Measurements from ENCODE around the gene LCNL1.

Gene LCNL1

DNA sequence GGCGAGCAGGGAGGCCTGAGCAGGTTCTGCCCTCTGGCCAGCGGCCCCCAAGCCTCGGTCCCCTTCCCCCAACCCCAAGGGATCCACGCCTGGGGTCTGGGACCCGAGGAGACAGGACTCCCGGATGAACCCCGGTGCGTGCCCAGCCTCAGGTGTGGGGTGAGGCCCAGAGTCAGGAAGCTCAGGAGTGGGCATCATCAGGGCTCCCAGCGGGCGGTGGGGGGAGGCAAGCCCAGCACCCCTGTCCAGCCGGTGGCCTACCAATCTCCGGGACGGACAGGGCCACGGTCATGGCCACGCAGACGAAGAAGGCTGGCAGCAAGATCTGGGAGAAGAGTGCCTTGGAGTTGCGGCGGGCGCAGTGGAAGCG lies 30.8 kb downstream of the LCNL1 start:
- DNase-seq: no peak

DNA sequence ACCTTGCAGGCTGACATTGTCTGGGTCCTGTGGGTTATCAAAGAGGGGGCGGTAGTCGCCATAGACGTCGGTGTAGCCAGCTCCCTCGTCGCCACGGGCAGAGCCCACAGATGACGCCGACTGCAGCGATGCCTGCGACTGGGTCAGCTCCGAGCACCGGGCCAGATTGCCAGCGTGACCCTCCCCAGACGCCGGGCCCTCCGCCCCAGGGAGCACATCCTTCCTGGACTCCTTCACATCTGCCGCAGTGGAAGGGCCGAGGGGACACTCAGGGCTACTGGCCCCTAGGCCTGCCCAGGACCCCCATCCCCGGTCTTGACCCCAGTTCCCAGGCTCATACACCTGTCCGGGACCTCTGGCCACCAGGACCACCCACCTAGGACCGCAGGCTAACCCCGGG lies 31.4 kb downstream of the LCNL1 start:
- no peak for DNase-seq

DNA sequence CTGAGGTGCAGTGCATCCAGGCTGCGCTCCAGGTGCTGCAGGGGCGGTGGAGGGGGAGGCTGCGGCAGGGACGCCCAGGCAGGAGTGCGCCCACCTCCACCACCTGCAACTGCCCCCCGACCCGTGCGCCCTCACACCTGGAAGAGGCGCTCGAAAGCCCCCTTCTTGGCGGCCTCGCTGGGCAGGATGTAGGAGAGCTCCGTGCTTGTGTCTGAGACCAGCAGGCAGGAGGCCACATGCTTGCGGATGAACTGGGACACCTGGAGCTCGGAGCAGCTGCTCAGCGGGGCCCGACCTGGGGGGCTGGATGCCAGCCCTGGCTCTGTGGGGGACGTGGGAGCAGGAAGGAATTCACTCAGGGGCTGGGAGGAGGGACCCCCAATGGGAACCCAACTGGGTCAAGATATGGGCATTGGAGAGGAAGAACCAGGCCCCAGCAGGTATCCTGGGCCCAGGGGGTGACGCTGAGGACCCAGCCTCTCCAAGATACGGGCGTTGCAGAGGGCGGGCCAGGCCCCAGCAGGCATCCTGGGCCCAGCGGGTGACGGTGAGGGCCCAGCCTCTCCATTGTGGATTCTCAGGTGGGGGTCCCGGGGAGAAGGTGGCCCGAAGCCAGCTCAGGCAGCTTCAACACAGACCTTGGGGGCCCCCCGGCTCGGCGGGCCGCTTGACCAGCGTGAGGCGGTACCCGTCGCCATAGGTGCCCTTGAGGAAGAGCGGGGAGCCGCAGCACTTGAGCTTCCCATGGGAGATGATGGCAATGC lies 32.2 kb downstream of the LCNL1 start:
- no peak for DNase-seq

DNA sequence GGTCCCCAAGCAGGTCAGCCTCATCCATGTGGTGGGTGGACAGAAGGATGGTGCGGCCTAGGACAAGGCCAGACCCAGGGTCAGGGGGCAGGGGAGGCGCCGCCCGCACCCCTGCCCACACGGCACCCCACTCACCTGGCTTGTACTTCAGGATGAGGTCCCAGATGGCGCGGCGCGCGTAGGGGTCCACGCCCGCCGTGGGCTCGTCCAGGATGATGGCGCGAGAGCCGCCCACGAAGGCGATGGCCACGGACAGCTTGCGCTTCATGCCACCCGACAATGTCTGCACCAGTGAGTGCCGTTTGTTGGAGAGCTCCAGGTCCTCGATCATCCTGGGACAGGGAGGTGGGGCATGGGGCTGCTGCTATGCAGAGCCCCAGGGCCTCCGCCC lies 32.7 kb downstream of the LCNL1 start:
- no peak for DNase-seq

DNA sequence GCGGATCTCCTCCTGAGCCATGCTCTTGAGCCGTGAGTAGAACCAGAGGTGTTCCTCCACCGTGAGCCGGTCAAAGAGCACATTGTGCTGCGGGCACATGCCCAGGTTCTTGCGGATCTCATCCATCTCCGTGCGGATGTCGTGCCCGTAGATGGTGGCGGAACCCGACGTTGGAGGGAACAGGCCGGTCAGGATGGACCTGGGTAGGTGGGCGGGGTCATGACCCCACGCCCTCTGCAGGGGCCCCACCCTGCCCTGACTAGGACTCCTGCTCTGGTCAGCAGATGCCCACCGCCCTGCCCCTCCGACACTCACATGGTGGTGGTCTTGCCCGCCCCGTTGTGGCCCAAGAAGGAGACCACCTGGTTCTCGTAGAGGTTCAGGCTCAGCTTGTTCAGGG lies 33.2 kb downstream of the LCNL1 start:
- no peak for DNase-seq

DNA sequence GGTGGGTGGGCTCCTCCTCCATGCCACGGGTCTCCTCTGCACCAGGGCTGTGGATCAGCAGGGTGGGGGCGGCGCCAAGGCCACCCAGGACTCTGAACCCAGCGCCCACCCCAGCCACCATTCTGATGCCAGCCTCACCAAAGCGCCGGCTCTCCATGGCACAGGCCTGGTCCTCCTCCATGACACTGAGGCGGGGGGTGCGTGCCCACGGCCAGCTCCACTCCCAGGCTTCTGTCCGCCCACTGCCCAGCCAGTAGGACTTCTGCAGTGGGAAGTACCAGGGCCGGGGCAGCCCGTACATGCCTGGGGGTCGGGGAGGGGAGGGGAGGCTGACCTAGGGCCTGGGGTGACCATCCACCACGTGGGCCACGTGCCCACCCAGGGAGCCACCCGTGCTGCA lies 33.6 kb downstream of the LCNL1 start:
- no peak for DNase-seq

DNA sequence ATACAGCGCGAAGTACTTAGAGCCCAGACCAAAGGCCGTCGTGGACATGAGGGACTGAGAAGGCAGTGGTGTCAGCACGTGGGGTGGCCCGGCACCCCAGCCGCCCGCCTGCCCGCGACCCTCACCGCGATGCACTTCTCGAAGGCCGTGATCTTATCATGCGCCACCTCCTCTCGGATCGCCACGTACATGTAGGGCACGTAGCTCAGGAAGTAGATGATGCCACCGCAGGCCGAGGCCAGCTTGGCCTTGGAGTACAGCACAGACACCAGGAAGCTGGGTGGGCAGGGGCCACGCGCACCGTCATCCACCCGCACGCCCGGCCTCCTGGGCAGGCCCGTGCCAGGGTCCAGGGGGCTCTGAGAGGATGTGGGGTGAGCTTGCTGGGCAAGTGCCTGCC lies 34.3 kb downstream of the LCNL1 start:
- DNase-seq: no peak

DNA sequence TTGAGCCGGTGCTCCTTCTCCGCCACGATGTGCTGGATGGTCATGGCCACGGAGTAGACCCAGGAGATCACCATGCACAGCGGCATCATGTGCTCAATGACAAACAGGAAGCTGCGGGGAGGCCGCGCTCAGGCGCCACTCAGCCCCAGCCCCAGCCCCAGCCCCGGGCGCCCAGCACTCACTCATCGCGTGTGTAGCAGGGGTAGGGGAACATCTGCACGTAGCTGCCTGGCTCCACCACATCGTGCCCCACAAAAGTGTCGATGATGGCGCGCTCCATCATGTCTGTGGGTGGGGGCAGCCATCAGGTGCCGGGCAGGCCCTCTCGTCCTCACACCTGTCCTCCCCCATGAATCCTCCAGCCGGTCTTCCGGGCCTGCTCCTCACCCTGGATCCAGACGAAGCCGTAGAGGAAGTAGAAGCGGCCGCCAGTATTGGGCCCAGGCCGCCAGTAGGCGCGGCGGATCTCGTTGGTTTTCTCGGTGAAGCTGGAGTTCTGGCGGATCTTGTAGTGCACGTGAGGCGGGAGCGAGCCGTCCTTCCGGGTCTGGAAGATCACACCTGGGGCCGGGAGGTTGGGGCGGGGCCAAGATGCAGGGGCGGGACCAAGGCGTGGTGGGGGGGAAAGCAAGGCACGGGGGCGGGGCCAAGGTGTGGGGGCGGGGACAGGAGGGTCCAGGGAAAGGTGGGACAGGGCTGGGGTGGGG lies 35.2 kb downstream of the LCNL1 start:
- DNase-seq: no peak

DNA sequence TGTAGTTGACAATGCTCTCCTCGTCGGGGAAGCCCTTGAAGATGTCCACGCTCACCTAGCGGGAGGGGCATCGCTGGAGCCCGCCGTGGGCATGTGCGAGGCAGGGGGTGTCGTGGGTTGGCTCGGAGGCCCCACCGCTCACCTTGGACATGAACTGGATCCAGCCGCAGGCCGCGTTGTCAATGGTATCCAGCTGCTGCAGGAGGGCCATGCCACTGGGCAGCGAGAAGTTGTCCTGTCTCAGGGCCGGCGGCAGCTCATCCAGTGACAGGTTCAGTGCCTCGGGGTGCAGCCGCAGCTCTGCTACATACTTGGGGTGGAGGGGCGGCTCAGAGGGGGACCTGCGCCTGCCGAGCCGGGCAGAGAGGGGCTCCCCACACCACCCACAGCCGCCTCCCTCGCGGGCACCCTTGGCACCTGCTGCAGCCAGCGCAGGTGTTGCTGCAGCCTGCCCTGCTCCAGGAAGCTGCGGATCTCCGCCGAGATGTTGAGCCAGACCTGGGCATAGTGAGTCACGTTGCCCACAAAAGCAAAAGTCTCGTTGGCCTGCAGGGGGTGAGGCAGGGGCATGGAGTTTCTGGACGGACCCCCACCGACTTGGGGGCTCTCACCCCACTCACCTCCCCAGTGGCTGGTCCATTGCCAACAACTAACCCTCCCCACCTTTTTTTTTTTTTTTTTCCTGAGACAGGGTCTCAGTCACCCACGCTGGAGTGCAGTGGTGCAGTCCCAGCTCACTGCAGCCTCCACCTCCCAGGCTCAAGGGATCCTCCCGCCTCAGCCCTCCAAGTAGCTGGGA lies 36.2 kb downstream of the LCNL1 start:
- no peak for DNase-seq

DNA sequence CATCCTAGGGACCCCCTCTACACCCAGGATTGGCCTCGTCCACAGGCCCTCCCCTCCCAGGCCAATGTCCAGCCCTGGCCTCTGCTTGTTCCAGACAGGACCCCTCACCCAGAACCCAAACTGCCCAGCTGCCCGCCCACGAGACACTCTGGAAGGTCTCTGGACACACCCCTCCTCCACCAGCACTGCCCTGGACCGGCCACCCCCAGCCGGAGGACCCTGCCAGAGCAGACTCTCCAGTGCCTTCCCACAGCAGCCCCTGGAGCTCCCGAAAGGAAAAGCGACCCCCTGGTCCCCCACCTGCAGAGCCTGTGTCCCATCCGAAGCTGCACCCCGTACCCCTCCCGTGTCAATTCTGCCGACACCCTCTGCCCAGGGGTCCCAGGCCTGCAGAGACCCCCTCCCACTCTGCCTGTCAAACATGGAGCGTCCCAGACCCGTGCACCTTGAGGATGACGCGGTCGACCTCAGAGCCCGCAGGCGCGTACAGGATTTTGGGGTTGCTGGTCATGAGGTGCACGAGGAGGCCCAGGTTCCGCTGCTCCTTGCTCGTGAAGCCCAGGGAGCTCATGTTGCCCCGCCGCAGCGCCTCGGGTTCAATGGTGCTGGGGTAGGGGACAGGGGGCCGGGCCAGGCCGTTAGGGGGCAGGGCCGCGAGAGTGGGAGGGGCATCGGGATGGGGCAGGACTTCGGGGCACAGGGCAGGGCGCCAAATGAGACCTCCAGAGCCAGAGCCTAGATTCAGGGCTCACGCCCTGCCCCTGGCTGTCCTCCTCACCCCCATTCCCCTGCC lies 37.3 kb downstream of the LCNL1 start:
- no peak for DNase-seq

DNA sequence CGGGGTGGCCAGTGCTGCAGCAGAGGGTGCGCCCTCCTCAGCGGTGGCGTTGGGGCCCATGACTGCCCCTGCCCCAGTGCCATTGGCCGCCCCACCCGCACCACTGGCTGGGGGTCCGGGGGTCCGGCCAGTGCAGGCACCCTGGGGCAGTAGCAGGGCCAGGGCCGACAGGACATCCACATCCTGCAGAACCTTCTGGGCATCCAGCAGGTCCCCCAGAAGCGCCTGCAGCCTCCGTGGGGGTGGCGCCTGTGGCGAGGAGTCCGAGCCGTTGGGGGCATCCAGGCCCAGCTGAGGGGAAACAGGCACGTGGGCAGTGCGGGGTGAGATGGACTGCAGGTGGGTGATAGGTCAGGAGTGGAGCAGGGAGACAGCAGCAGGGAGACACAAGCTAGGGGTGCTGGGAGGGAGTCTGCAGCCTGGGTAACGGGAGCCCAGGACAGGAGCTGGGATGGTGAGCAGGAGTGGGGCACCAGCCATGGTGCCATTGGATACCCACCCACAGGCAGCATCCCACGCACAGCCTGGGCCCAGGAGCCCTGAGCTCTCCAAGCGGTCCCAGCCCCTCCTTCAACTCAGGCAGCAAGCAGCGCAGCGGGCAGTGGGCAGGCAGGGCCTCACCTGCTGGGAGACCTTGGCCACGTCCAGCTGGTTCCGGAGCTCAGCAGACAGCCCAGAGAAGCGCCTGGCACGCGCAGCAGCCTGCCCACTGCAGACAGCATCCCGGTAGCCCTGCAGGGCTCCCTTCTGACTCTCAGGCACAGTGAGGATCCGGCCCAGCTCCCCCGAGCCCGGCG lies 38.2 kb downstream of the LCNL1 start:
- DNase-seq: no peak

DNA sequence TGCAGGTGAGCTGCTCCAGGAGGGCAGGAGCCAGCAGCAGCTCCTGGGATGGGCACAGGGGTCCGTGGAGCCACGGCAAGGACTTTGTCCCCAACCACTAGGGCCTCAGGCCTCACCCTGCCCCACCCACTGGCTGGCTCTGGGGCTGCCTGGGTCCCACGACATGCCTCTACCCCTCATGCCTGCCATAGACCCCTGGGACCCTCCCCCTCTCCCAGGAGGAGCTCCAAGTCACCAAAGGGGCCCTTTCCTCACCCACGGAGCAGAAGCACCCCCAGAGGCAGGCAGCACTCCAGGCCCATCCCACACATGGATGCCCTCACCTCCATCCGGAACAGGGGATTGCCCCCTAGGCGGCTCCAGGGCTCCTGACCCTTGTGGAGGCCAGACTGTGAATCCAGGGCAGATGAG lies 38.8 kb downstream of the LCNL1 start:
- no peak for DNase-seq

DNA sequence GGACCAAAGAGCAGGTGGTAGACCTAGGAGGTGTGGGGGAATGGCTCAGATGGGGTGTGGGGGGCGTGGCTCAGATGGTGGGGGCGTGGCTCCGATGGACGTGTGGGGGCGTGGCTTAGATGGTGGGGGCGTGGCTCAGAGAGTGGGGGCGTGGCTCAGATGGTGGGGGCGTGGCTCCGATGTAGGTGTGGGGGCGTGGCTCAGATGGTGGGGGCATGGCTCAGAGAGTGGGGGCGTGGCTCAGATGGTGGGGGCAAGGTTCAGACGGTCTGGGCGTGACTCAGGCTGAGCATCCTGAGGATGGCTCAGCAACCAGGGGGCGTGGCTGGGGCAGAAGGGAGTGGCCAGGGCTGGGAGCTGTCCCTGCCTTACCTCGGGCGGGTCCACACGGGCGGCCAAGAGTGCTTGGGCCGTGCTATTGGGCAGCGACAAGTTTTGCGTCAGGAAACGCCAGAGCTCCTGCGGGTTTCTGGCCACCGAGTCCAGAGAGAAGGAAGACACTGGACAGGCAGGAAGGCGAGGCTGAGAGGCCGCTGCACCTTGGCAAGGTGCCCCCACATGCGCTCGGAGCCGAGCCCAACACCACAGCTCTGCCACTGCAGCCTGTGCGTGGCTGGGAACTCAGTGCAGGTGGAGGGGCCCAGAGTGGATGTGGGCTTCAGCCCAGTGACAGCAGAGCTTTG lies 39.3 kb downstream of the LCNL1 start:
- no peak for DNase-seq

DNA sequence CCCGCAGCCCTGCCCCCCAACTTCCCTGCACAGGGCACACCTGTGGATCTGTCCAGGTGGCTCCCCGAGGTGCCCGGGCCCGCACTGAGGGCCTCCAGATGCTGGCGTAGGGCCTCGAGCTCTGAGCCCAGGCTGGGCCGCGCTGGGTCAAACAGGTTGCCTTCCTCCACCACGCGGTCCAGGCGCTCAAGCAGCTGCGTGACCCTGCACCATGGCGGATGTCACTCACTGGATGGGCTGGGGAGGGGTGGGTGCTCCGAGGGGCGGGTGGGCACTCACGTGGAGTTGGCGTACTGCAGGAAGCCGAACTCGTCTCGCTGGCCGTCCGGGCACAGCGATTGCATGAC lies 39.8 kb downstream of the LCNL1 start:
- no peak for DNase-seq

DNA sequence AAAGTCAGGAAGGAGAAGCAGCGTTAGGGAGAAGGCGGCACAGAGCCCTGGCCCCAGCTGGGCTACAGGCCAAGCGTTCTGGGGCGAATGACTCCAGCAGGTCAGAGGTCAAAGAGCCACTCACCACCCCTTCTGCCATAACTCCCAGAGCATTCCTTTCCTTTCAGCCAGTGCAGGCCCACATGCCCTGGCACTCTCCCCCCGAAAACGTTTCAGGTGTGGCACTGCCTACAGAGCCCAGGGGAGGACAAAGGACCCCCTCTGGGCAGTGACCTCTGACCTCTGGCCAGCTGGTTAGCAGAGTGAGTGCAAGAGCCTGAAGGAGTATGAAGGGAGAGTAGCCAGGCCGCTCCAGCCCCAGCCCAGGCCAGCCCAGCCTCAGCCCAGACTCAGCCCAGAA lies 40.4 kb downstream of the LCNL1 start:
- no peak for DNase-seq

DNA sequence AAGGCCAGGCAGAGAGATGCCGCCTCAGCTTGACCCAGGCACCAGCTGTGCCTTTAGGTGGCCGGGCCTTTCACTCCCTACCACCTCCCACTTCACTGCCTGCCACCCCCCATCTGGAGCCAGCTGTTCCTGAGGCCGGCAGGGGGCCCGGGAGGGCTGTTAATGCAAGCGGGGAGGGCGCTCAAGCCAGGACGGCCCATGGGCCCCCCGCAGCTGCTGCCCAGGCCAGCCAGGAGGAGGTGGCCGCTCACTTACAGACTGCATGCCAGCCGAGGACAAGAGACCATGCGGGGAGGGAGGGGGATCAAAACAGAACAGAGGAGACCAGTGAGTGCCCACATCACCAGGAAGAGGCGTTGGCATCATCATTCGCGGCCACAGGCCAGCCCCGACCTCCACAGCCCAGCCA lies 40.8 kb downstream of the LCNL1 start:
- no peak for DNase-seq

DNA sequence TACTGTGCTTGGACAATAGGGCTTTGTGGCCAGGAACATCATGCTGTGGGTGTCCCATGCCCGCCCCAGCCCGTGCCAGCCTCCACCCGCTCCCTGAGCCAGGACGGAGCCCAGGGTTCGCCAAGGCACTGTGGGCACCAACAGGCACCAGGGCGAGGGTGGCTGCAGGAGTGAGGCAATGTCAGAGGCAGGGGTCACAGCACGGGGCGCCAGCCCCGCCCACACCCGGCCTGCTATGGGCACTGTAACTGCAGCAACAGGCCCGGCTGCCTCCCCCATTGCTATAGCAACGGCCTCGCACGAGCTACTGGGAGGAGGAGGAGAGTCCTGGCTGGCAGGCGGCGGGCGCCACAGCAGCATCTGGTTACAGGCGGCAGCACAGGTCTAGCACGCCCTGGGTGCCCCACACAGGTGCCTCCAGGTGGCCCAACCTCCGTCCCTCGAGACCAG lies 42.7 kb downstream of the LCNL1 start:
- DNase-seq: no peak

DNA sequence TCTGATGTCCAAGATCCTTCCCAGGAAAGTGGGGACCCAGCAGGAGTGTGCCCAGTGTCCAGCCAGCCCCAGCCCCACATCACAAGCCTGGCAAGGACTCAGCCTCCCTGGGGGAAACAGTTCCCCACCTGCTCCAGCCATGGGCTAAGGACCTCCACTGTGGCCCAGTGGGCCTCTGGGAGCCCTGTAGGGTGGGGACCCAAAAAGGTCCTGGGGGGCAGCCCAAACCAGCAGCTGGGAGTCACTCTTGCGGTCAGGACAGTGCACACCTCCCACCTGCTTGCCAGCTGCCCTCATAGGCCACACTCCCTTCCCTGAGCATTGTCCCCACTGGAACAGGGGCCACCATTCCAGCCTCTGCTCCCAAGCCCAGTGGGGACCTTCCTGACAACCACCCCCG lies 43.6 kb downstream of the LCNL1 start:
- DNase-seq: no peak

DNA sequence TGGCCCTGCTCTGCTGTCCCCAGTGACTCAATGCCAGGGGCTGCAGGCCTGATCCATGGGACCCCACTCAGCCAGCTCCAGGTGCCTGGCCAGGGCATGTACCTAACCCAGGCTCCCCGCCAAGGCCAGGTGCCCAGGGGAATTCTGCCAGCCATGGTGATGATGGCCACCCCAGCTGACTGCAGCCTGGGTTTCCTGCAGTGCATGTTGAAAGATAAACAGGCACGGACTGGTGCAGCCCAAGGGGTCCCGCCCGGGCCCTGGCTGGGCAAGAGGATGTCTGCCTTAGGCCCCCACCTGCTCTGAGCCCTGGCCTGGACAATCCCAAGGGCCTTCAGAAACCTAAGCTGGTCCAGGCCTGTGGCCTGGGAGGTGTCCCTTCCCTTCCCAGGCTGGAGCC lies 44.0 kb downstream of the LCNL1 start:
- no peak for DNase-seq

DNA sequence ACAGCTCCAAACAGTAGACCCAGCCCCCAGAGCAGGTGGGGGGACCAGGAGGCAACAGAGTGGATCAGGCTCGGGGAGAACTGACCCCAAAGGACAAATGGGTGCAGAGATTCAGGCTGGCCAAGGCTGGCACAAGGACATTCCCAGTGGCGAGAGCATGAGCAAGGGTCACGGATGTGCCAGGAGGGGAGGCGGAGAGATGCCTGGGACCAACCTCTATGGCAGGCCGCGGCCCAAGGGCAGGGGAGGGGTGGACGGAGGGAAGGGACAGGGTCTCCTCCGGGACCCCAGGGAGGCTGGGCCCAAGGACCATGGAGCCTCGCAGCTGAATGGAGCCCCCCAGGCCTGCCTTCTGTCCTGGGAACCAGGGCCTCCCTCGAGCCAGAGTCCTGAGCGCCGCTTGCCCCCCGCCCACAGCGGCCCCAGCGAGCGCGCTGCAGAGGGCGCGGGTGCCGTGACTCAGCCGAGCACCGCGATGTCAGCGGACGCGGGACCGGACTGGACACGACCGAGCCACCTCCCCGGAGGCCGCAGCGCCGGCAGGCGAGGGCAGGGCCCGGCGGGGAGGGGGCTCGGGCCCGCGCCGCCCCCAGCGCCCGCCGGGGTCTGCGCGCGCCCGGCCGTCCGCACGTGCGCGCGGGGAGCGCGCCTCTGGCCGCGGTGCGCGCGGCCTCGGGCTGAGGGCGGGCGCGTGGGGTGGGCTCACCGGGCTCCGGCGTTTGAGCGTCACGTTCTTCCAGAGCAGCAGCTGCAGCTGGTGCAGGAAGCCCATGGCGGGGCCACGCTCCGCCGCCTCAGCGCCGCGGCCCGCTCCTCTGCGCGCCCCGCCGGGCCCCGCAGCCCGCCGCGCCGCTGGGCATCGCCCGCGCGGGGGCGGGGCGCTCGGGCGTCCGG lies 44.8 kb downstream of the LCNL1 start, which contains the start of gene ABCA2:
TSS of gene ABCA2 (minus strand) at position 869 of the 894 bp plus-strand sequence. CDS start at position 772, 97 bp downstream.
- DNase-seq: no peak
